ENCODE results near the gene TSPEAR. TPM values are rescaled to one million over a fixed set of nuclear protein-coding genes. Genes with fewer than 3 reads are reported as not detected.

The TSPEAR gene
- polyA plus RNA-seq, 1 experiment, result not detected

DNA sequence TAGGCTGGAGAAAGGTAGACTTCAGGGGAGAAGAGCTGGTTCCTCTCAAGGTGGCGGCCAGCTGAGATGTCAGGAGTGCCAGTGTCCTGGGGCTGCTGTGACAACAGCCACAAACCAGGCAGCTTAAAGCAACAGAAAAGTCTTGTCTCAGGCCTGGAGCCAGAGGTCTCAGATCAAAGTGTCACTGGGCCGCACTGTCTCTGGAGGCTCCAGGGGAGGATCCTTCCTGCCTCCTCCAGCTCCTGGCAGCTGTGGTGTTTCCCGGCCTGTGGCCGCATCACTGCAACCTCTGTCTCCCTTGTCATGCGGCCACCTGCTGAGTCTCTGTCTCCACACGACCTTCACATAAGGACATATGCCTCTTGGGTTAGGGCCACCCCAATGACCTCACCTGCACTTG is 24.4 kb upstream of the TSPEAR start:
- Histone ChIP-seq H3K36me3 (ENCODE audit: control insufficient read depth, insufficient read depth, low read length) (no peaks in the 10 kb centered on the region), H3K27me3 (ENCODE audit: control insufficient read depth, insufficient read depth, low read length) (peaks cover 6% of the 10 kb centered on the region), H3K4me3 (ENCODE audit: low read depth, low read length) (no peak overlapping the region)
- no peak for DNase-seq (ENCODE audit: low read depth)
- ChIA-PET CTCF (no interaction called here), POLR2A (no interaction called here)
- TF ChIP-seq, protein P1, sequence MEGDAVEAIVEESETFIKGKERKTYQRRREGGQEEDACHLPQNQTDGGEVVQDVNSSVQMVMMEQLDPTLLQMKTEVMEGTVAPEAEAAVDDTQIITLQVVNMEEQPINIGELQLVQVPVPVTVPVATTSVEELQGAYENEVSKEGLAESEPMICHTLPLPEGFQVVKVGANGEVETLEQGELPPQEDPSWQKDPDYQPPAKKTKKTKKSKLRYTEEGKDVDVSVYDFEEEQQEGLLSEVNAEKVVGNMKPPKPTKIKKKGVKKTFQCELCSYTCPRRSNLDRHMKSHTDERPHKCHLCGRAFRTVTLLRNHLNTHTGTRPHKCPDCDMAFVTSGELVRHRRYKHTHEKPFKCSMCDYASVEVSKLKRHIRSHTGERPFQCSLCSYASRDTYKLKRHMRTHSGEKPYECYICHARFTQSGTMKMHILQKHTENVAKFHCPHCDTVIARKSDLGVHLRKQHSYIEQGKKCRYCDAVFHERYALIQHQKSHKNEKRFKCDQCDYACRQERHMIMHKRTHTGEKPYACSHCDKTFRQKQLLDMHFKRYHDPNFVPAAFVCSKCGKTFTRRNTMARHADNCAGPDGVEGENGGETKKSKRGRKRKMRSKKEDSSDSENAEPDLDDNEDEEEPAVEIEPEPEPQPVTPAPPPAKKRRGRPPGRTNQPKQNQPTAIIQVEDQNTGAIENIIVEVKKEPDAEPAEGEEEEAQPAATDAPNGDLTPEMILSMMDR (IDR thresholded peaks at IDR 0.05; ENCODE audit: insufficient read depth, low read depth, low read length), result no peak

DNA sequence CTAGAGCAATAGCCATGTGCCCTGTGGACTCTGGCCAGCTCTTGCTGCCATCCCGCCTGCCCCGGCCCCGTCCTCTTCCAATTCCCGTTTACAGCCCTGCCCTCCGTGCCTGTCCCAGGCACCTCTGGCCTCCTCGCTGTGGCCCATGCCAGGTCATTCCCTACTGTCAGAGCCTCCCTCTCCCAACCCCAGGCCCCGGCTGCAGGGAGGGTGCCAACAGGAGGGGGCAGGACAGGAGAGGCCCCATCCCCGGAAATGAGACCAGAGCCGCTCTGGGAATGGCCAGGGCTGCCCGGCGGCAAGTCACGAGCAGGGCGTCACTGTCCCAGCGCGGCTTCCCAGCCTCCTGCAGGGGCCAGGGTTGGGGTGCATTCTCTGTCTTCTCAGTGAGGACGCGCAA is 23.5 kb upstream of the TSPEAR start:
- no peaks in the 10 kb centered on the region for H3K36me3 ChIP-seq (ENCODE audit: control insufficient read depth, insufficient read depth, low read length)
- POLR2A ChIA-PET, result no interaction called here
- TF ChIP-seq, protein P1 (IDR thresholded peaks at IDR 0.05; ENCODE audit: insufficient read depth, low read depth, low read length), result no peak
- no peak overlapping the region for H3K4me3 ChIP-seq (ENCODE audit: low read depth, low read length)
- peaks cover 6% of the 10 kb centered on the region for H3K27me3 ChIP-seq (ENCODE audit: control insufficient read depth, insufficient read depth, low read length)
- DNase-seq (ENCODE audit: low read depth), result no peak
- CTCF ChIA-PET, result no interaction called here

DNA sequence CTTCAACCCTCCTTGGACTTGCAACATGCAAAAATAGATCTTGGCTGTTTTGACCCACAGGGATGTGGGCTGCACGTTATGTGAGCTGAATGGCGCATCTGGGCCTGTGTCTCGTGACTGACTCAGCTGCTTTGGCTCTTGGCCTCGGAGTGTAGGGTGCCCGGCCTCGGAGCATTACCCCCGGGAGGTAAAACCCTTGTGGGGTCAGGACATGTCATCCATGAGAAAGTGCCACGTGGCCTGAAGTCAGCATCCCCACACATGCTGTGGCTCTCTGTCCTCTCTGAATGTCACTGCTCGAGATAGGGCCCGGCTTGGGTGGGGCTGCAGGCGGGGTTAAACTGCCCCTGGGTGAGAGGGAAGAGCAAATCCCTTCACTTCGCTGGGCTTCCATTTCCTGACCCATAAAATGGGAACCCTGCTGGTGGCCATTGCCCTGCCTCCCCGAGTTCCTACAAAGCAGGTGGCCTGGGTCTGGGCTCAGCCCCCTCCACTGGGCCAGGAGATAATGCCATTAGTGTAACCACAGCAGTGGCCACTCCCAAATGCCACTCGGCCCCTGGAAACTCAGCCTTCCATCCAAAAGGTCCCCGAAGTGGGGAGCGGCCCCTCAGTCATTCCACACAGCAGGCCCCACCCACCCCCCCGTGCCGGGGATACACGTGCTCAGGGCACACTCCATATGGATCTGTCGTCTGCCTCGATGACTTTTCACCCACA is 22.8 kb upstream of the TSPEAR start:
- TF ChIP-seq, protein P1 (IDR thresholded peaks at IDR 0.05; ENCODE audit: insufficient read depth, low read depth, low read length), result no peak
- POLR2A ChIA-PET, result no interaction called here
- no peaks in the 10 kb centered on the region for H3K36me3 ChIP-seq (ENCODE audit: control insufficient read depth, insufficient read depth, low read length)
- peaks cover 6% of the 10 kb centered on the region for H3K27me3 ChIP-seq (ENCODE audit: control insufficient read depth, insufficient read depth, low read length)
- H3K4me3 ChIP-seq (ENCODE audit: low read depth, low read length), result no peak overlapping the region
- no peak for DNase-seq (ENCODE audit: low read depth)
- CTCF ChIA-PET, result no interaction called here

DNA sequence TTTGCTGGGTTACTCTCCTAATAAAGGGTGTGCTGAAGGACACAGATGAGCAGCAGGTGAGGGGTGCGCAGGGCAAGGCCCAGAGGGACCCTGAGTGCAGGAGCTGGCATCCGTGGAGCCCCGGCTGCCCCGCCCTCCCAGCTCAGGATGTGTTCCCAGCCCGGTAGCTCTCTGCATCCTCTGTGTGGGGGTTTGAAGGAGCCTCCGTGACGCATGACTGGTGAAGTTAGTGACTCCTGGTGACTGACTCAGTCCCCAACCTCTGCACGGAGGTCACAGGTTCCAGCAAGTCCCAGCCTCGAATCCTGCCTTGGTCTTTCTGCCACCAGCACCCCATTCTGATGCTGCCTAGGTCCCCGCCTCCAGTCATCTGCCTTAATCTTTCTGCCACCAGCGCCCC is 21.6 kb upstream of the TSPEAR start:
- H3K4me3 ChIP-seq (ENCODE audit: low read depth, low read length), result no peak overlapping the region
- peaks cover 6% of the 10 kb centered on the region for H3K27me3 ChIP-seq (ENCODE audit: control insufficient read depth, insufficient read depth, low read length)
- ChIA-PET CTCF (interaction anchor here (0.8 kb wide), 1 partner anchor 62 kb away, joined by 3 read pairs; no protein-coding TSS in a partner anchor), POLR2A (no interaction called here)
- no peaks in the 10 kb centered on the region for H3K36me3 ChIP-seq (ENCODE audit: control insufficient read depth, insufficient read depth, low read length)
- no peak for DNase-seq (ENCODE audit: low read depth)
- TF ChIP-seq, protein P1 (IDR thresholded peaks at IDR 0.05; ENCODE audit: insufficient read depth, low read depth, low read length), result no peak

DNA sequence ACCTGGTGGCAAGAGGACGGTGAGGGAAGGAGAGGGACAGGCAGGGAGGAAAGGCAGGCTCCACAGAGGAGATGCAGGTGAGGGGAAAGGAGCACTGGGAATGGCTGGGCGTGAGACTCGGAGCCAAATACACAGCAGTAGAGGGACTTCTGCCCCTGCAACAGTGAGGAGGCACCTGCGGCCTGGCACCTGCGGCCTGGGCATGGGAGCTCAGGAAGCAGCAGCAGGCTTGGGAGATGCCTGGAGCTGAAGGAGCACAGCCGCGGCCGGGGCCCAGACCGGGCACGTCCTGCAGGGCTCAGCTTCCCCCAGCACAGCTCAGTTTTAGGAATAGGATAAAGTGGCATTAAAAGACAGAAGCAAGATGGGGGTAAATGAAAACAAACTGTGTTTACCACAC is 20.9 kb upstream of the TSPEAR start:
- CTCF ChIA-PET, result interaction anchor here (0.8 kb wide), 1 partner anchor 8 kb away, joined by 3 read pairs; no protein-coding TSS in a partner anchor
- Histone ChIP-seq H3K36me3 (ENCODE audit: control insufficient read depth, insufficient read depth, low read length) (no peaks in the 10 kb centered on the region), H3K4me3 (ENCODE audit: low read depth, low read length) (no peak overlapping the region), H3K27me3 (ENCODE audit: control insufficient read depth, insufficient read depth, low read length) (peaks cover 6% of the 10 kb centered on the region)
- TF ChIP-seq, protein P1 (IDR thresholded peaks at IDR 0.05; ENCODE audit: insufficient read depth, low read depth, low read length), result no peak
- DNase-seq (ENCODE audit: low read depth), result no peak
- POLR2A ChIA-PET, result no interaction called here

Data from BJ (cell line).